ENCODE measurements around the gene GALK2.
"Not testable (repeated sequence)": the region's sequence is repeated elsewhere in the genome, so short reads cannot be mapped to it uniquely, and the experiment has no call there.

Gene GALK2

DNA sequence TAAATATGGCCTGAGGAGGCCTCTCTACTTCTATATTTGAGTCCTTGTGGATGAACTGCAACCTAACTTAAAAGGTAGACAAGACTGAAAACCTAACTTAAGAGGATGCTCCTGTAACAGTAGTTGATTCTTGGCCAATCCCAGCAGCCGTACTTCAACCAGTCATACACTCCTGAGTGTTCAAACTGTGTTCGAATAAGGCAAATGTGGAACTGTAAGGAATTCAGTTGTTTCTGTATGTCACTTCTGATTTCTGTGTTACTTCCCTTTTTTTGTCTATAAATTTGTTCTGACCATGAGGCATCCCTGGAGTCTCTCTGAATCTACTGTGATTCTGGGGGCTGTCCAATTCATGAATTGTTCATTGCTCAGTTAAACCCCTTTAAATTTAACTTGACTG is 20.5 kb downstream of the GALK2 start:
- TF ChIP-seq POLR2AphosphoS5 (IDR thresholded peaks at IDR 0.05; ENCODE audit: low read depth, low read length) (no peak), POLR2A (IDR thresholded peaks at IDR 0.05; ENCODE audit: low read depth, low read length) (no peak), TAF1 (IDR thresholded peaks at IDR 0.05; ENCODE audit: borderline replicate concordance, low read depth, low read length) (no peak)
- DNase-seq (ENCODE audit: insufficient read length): no peak
- no peak for FAIRE-seq

DNA sequence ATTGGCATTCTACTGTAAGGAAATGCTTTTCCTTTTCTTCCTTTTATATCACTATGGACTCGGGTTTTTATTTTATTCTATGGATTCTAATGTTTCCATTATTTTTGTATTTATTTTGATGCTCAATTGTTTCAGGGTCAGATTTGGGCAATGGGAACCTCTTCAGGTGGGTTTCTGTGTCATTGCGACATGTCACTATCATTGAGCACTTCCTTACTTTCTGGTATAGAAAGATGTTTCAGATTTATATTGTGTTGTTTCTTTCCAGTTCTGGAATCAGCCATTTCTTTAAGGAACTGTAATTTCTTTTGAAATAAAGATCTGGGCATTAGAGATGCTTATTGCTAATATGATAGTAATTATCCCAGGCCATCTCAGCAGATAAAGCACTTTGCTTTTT is 21.8 kb downstream of the GALK2 start:
- FAIRE-seq (no peak), DNase-seq (ENCODE audit: insufficient read length) (no peak)
- TF ChIP-seq POLR2A (IDR thresholded peaks at IDR 0.05; ENCODE audit: low read depth, low read length): no peak

DNA sequence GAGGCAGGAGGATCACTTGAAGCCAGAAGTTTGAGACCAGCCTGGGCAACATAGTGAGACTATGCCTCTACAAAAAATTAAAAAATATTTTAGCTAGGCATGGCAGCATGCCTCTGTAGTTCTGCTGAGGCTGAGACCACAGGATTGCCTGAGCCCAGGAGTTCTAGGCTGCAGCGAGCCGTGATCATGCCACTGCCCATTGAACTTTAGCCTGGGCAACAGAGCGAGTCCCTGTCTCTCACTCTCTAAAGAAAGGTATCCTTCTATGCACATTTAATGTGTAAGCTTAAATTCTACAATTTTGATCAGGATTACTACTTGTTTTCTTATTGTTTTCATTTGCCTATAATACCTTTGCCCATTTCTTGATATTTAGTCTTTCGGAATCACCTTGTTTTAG is 26.8 kb downstream of the GALK2 start:
- FAIRE-seq (no peak), DNase-seq (ENCODE audit: insufficient read length) (no peak)
- TF ChIP-seq TAF1 (IDR thresholded peaks at IDR 0.05; ENCODE audit: borderline replicate concordance, low read depth, low read length): no peak
- TF ChIP-seq POLR2A (IDR thresholded peaks at IDR 0.05; ENCODE audit: low read depth, low read length): no peak
- TF ChIP-seq POLR2AphosphoS5 (IDR thresholded peaks at IDR 0.05; ENCODE audit: low read depth, low read length): no peak

DNA sequence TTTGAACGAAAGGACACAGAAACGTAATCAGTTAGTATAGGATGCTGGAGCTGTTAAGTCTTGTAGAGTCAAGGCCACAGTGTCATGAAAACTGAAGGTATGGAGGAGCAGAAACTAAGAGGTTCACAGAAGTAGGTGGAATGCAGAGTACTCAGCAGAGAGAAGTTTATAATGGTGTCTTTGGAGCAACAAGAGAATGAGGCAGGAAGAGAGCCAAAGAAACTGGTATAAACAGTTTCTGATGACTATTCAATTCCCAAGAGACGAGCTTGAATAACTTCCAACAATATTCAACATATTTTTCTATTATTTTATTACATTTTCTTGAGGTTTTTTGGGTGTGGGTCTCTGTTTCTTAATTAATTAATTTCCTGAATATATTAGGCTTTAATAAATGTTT is 29.6 kb downstream of the GALK2 start:
- TF ChIP-seq TAF1 (IDR thresholded peaks at IDR 0.05; ENCODE audit: borderline replicate concordance, low read depth, low read length) (no peak), POLR2A (IDR thresholded peaks at IDR 0.05; ENCODE audit: low read depth, low read length) (no peak), POLR2AphosphoS5 (IDR thresholded peaks at IDR 0.05; ENCODE audit: low read depth, low read length) (no peak)
- DNase-seq (ENCODE audit: insufficient read length): no peak
- no peak for FAIRE-seq

DNA sequence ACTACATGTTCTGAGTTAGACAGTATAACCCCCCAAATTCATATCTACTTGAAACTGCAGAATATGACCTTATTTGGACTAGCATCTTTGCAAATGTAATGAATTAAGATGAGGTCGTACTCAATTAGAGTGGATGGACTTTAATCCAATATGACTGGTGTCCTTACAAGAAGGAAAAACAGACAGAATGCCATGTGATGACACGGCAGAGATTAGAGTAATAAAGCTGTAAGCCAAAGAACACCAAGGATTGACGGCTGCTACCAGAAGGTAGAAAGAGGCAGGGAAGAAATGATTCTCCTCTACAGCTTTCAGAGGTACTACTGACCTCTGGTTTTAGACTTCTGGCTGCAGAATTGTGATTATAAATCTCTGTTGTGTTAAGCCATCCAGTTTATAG is 30.3 kb downstream of the GALK2 start:
- DNase-seq (ENCODE audit: insufficient read length) (no peak), FAIRE-seq (no peak)
- TF ChIP-seq TAF1 (IDR thresholded peaks at IDR 0.05; ENCODE audit: borderline replicate concordance, low read depth, low read length) (no peak), POLR2AphosphoS5 (IDR thresholded peaks at IDR 0.05; ENCODE audit: low read depth, low read length) (no peak), POLR2A (IDR thresholded peaks at IDR 0.05; ENCODE audit: low read depth, low read length) (no peak)

DNA sequence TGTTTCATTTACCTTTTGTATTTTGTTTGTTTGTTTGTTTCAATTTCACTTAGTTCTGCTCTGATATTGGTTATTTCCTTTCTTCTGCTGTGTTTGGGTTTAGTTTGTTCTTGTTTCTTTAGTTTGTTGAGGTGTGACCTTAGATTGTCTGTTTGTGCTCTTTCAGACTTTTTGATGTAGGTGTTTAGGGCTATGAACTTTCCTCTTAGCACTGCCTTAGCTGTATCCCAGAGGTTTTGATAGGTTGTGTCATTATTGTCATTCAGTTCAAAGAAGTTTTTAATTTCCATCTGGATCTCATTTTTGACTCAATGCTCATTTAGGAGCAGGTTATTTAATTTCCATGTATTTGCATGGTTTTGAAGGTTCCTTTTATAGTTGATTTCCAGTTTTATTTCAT is 38.1 kb downstream of the GALK2 start:
- not testable (repeated sequence) for DNase-seq (ENCODE audit: insufficient read length)

DNA sequence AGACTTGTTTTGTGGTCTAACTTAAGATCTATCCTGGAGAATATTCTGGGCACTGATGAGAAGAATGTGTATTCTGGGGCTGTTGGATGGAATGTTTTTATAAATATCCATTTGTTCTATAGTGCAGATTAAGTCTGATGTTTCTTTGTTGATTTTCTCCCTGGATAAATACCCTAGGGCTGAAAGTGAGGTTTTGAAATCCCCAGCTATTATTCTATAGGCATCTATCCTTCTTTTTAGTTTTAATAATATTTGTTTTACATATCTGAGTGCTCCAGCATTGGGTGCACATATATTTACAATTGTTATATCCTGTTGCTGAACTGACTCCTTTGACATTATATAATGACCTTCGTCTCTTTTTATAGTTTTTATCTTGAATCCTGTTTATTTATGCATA is 42.9 kb downstream of the GALK2 start:
- TF ChIP-seq POLR2A (IDR thresholded peaks at IDR 0.05; ENCODE audit: low read depth, low read length): no peak
- TF ChIP-seq TAF1 (IDR thresholded peaks at IDR 0.05; ENCODE audit: borderline replicate concordance, low read depth, low read length): no peak
- no peak for TF ChIP-seq POLR2AphosphoS5 (IDR thresholded peaks at IDR 0.05; ENCODE audit: low read depth, low read length)
- DNase-seq (ENCODE audit: insufficient read length) (no peak), FAIRE-seq (no peak)

More for the DNA sequence above, 38.1 kb downstream of the GALK2 start:
- not testable (repeated sequence) for FAIRE-seq

DNA sequence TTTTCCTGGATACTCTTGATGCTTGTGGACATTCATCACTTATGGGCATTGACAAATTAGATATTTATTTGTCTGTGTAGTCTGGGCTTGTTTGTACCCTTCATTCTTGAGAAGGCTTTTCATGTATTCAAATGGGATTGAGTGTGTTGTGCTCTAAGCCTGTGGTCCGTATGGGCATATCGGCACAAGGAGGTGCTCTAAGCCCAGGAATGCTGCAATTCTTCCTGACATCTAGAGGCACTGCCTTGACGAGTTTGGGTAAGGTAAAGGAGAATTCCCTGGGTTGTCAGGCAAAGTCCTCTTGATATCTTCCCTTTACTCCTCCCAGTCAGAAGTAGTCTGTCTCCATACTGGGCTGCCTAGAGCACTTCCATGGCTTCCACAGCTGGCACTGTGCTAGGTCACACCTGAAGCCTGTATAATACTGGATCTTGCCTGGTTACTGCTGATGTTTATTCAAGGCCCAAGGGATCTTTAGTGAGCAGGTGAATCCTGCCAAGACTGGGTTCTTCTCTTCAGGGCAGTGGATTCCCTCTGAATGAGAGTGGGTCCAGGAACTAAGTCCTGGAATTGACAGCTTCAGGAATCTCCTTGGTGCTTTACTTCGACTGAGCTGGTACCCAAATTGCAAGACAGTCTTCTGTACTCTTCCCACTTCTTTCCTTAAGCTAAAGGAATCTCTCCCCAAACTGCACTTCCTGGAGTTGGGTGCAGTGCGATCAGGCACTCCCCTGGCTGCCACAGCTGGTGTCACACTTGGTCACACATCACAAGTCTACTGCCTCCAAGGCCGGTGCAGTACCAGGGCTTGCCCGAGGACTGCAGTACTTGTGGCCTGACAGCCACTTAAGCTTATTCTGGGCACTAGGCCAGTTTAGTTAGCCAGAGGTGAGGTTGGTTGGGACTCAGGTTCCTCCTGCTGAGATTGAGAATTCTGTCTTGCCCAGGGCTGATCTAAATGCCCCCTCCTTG is 46.0 kb downstream of the GALK2 start:
- no peak for FAIRE-seq

DNA sequence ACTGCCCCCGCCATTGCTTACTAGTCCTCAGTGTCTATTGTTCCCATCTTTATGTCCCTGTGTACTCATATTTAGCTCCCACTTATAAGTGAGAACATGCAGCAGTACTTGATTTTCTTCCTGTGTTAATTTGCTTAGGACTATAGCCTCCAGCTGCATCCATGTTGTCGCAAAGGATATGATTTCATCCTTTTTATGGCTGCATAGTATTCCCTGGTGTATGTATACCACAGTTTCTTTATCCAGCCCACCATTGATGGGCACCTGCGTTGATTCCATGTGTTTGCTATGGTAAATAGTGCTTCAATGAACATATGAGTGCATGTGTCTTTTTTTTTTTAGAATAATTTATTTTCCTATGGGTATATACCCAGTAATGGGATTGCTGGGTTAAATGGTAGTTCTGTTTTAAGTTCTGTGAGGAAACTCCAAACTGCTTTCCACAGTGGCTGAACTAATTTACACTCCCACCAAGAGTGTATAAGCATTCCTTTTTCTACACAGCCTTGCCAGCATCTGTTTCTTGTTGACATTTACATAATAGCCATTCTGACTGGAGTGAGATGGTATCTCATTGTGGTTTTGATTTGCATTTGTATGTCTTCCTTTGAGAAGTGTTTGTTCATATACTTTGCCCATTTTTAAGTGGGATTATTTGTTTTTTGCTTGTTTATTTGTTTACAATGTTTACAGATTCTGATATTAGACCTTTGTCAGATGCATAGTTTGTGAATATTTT is 53.7 kb downstream of the GALK2 start:
- DNase-seq (ENCODE audit: insufficient read length): no peak
- no peak for FAIRE-seq
- TF ChIP-seq POLR2AphosphoS5 (IDR thresholded peaks at IDR 0.05; ENCODE audit: low read depth, low read length): no peak
- no peak for TF ChIP-seq TAF1 (IDR thresholded peaks at IDR 0.05; ENCODE audit: borderline replicate concordance, low read depth, low read length)
- TF ChIP-seq POLR2A (IDR thresholded peaks at IDR 0.05; ENCODE audit: low read depth, low read length): no peak

More for the DNA sequence above, 46.0 kb downstream of the GALK2 start:
- DNase-seq (ENCODE audit: insufficient read length): no peak
- TF ChIP-seq POLR2A (IDR thresholded peaks at IDR 0.05; ENCODE audit: low read depth, low read length): no peak
- no peak for TF ChIP-seq POLR2AphosphoS5 (IDR thresholded peaks at IDR 0.05; ENCODE audit: low read depth, low read length)
- TF ChIP-seq TAF1 (IDR thresholded peaks at IDR 0.05; ENCODE audit: borderline replicate concordance, low read depth, low read length): no peak

DNA sequence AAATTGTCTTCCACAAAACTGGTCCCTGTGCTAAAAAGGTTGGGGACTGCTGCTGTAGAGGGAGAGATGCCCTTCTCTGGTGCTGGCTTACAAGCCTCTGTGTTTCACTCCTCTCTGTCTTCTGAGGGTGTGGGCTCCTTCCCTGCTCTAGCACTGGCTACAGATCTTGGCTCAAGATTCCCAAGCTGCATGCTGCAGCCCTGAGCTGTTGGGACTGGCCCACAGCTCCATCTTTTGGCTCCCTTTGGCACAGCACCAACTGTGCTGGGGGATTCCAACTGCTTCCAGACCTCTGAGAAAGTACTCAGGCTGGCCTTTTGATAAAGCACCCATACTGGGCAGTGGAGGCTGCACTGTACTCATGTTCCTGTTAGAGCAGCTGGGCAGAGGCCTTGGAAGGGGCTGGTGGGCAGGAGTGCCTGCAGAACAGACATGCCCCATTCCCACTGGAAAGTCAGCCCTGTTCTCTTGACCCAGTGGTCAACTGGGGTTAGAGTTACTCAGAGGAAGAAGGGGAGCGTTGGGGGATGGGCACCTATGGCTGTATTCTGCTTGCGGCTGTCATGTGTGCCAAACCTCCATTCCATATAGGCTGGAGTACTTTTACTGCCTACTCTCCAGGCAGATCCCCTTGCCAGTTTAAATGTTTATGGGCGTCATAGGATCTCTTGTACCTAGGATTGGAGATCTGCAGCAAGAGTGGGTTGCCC is 55.7 kb downstream of the GALK2 start:
- TF ChIP-seq POLR2A (IDR thresholded peaks at IDR 0.05; ENCODE audit: low read depth, low read length) (no peak), TAF1 (IDR thresholded peaks at IDR 0.05; ENCODE audit: borderline replicate concordance, low read depth, low read length) (no peak), POLR2AphosphoS5 (IDR thresholded peaks at IDR 0.05; ENCODE audit: low read depth, low read length) (no peak)
- FAIRE-seq: no peak
- DNase-seq (ENCODE audit: insufficient read length): no peak

DNA sequence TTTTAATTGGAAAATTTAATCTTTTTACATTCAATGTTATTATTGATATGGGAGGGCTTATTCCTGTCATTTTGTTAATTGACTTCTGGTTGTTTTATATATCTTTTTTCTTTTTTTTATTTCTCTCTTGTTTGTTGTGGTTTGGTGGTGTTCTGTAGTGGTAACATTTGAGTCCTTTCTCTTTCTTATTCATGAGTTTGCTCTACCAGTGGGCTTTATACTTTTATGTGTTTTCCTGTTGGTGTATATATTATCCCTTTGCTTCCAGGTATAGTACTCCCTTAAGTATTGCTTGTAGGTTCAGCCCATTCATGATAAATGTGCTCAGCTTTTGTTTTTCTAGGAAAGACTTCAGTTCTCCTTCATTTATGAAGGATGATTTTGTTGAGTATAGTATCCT is 57.6 kb downstream of the GALK2 start:
- DNase-seq (ENCODE audit: insufficient read length) (no peak), FAIRE-seq (no peak)
- TF ChIP-seq POLR2A (IDR thresholded peaks at IDR 0.05; ENCODE audit: low read depth, low read length): no peak

DNA sequence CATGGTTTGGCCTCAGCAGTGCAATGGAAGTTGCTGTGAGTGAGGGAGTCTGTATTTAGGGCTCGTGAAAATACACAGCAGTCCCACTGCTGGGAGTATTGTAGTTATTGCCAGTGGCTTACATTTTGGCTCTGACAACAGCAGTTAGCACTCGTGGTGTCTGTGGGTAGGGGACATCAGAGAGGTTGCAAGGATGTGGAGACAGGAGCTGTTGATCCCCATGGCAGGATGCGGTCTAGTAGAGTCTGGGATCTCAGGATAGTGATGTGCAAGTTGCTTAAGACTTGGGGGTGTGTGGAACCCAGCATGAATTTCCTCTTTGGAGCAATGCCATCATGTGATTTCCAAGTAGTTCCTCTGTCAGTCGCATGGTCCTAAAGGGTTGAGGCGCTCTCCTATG is 59.9 kb downstream of the GALK2 start:
- DNase-seq (ENCODE audit: insufficient read length) (no peak), FAIRE-seq (no peak)
- TF ChIP-seq POLR2A (IDR thresholded peaks at IDR 0.05; ENCODE audit: low read depth, low read length) (no peak), POLR2AphosphoS5 (IDR thresholded peaks at IDR 0.05; ENCODE audit: low read depth, low read length) (no peak), TAF1 (IDR thresholded peaks at IDR 0.05; ENCODE audit: borderline replicate concordance, low read depth, low read length) (no peak)
